Liver (tissue), 9 donors: Measurements from ENCODE around the gene MAPK8IP3. TPM values are rescaled to one million over a fixed set of nuclear protein-coding genes. Genes with fewer than 3 reads are reported as not detected.

Source experiments
- DNase-seq: peaks from one replicate; pipeline ENCODE4 v3.0.0-alpha.2; 2017; ENCODE audit warnings: low spot score
- H3K27ac ChIP-seq, 2 donors: one replicate each; pipeline ENCODE4 v1.7.0; 2013; ENCODE audit warnings: inconsistent platforms in 2 of 2, low read length in 2 of 2, control low read depth in 1 of 2, low read depth in 1 of 2, mild to moderate bottlenecking in 1 of 2
- H3K27me3 ChIP-seq, 4 donors: one replicate each; pipeline versions ENCODE4 v1.6.1 to v1.7.0; 2013; ENCODE audit warnings: low read length in 3 of 4, inconsistent platforms in 1 of 4, mild to moderate bottlenecking in 1 of 4, moderate library complexity in 1 of 4; ENCODE audit not compliant: control insufficient read depth in 4 of 4, insufficient read depth in 4 of 4
- H3K36me3 ChIP-seq, 4 donors: one replicate each; pipeline versions ENCODE4 v1.6.1 to v1.7.0; 2013; ENCODE audit warnings: low read length in 3 of 4, mild to moderate bottlenecking in 3 of 4, low read depth in 1 of 4, moderate library complexity in 1 of 4; ENCODE audit not compliant: control insufficient read depth in 4 of 4, insufficient read depth in 3 of 4
- H3K4me1 ChIP-seq, 4 donors: one replicate each; pipeline versions ENCODE4 v1.6.1 to v1.7.0; 2013; ENCODE audit warnings: low read length in 3 of 4, mild to moderate bottlenecking in 3 of 4, moderate library complexity in 1 of 4; ENCODE audit not compliant: control insufficient read depth in 4 of 4, insufficient read depth in 4 of 4
- H3K4me3 ChIP-seq, 3 donors: one replicate each; pipeline versions ENCODE4 v1.6.1 to v1.7.0; 2013; ENCODE audit warnings: low read length in 3 of 3, control low read depth in 1 of 3, low read depth in 1 of 3, mild to moderate bottlenecking in 1 of 3
- H3K9ac ChIP-seq, 2 donors: one replicate each; pipeline ENCODE4 v1.7.0; 2013; ENCODE audit warnings: low read length in 2 of 2, mild to moderate bottlenecking in 2 of 2, moderate library complexity in 2 of 2, control low read depth in 1 of 2, low read depth in 1 of 2
- H3K9me3 ChIP-seq, 4 donors: one replicate each; pipeline versions ENCODE4 v1.6.1 to v1.7.0; 2013; ENCODE audit warnings: low read length in 3 of 4; ENCODE audit not compliant: control insufficient read depth in 4 of 4
- ATF3 ChIP-seq: IDR thresholded peaks from 2 replicates; pipeline ENCODE4 v1.6.1; 2016; ENCODE audit warnings: antibody characterized with exemption
- CTCF ChIP-seq: fragments of 150-350 bp; IDR thresholded peaks from 2 replicates; pipeline ENCODE4 v1.5.1; 2017; ENCODE audit warnings: improper control_type of control experiment, low read depth, low read length; ENCODE audit not compliant: missing input control
- EGR1 ChIP-seq, 2 donors: IDR thresholded peaks; 2 replicates each; pipeline ENCODE4 v1.6.1; 2016 to 2018; ENCODE audit warnings: antibody characterized with exemption in 2 of 2, low read depth in 2 of 2
- FOXA1 ChIP-seq: IDR thresholded peaks from 2 replicates; pipeline ENCODE4 v1.6.1; 2016; ENCODE audit warnings: antibody characterized with exemption
- GABPA ChIP-seq, 2 donors: IDR thresholded peaks in 1 of 2; conservative IDR thresholded peaks in 1 of 2; 2 replicates each; pipeline ENCODE4 v1.6.1; 2016; ENCODE audit warnings: antibody characterized with exemption in 2 of 2, mild to moderate bottlenecking in 1 of 2, moderate library complexity in 1 of 2
- HNF4A ChIP-seq, 2 donors: conservative IDR thresholded peaks; 2 replicates each; pipeline ENCODE4 v1.6.1; 2016; ENCODE audit warnings: antibody characterized with exemption in 2 of 2, mild to moderate bottlenecking in 2 of 2
- HNF4G ChIP-seq: IDR thresholded peaks from 2 replicates; pipeline ENCODE4 v1.6.1; 2016; ENCODE audit warnings: antibody characterized with exemption
- MAX ChIP-seq: IDR thresholded peaks from 2 replicates; pipeline ENCODE4 v1.6.1; 2016; ENCODE audit warnings: antibody characterized with exemption
- RAD21 ChIP-seq, 2 donors: IDR thresholded peaks; 2 replicates each; pipeline ENCODE4 v1.6.1; 2016; ENCODE audit warnings: antibody characterized with exemption in 2 of 2, mild to moderate bottlenecking in 2 of 2
- REST ChIP-seq: IDR thresholded peaks from 2 replicates; pipeline ENCODE4 v1.6.1; 2016; ENCODE audit warnings: antibody characterized with exemption, mild to moderate bottlenecking
- RXRA ChIP-seq, 2 donors: IDR thresholded peaks; 2 replicates each; pipeline ENCODE4 v1.6.1; 2017 to 2018; ENCODE audit warnings: antibody characterized with exemption in 2 of 2, mild to moderate bottlenecking in 1 of 2
- SP1 ChIP-seq: IDR thresholded peaks from 2 replicates; pipeline ENCODE4 v1.6.1; 2018; ENCODE audit warnings: antibody characterized with exemption, mild to moderate bottlenecking
- TAF1 ChIP-seq: conservative IDR thresholded peaks from 2 replicates; pipeline ENCODE4 v1.6.1; 2016; ENCODE audit warnings: antibody characterized with exemption, mild to moderate bottlenecking
- YY1 ChIP-seq: IDR thresholded peaks from 2 replicates; pipeline ENCODE4 v1.6.1; 2016; ENCODE audit warnings: antibody characterized with exemption, mild to moderate bottlenecking
- ZBTB33 ChIP-seq: IDR thresholded peaks from 2 replicates; pipeline ENCODE4 v1.6.1; 2016; ENCODE audit warnings: antibody characterized with exemption
- WGBS: extraction: QIAGEN DNeasy Blood & Tissue Kit; methylation state at CpG from one replicate; pipeline ENCODE4 v1.1.7; 2013; 5-methylcytosine and 5-hydroxymethylcytosine counted together
- polyA plus RNA-seq, 2 donors: library from polyadenylated mRNA; stranded (reverse) in 1 of 2; unstranded in 1 of 2; fragments of 200-250 nt in 1 of 2; fragments of >200 nt in 1 of 2; fragmentation: Nextera tagmentation in 1 of 2; extraction: Ambion mirVana in 1 of 2; gene quantifications; one replicate each; pipeline versions ENCODE4 v1.2.1 to v1.2.3, GENCODE V29; 2013 to 2015
- total RNA-seq, 2 donors: library from RNA; depleted of rRNA; stranded (reverse); fragments of >200 nt; gene quantifications; one replicate each; pipeline ENCODE4 v1.2.3, GENCODE V29; 2014
- donor health status: healthy.
- donor health status: healthy.
- donor health status: healthy.
- donor health status: healthy.
- donor health status: healthy.

Gene MAPK8IP3
- total and polyA plus RNA-seq, 4 donors = 4.1 to 43.0 (median 9.3) TPM

GRCh38 chr16:1775006-1775845 lies 69.2 kb downstream of the MAPK8IP3 start:
- Histone ChIP-seq H3K4me3 (no peak overlapping the region), H3K9me3 (no peaks in the 10 kb centered on the region), H3K27ac (no peak overlapping the region), H3K9ac (no peak overlapping the region), H3K4me1 (peaks cover 13 to 58% (median 38%) of the 10 kb centered on the region in 4 donors), H3K36me3 (peaks cover 0 to 18% (median 10%) of the 10 kb centered on the region in 4 donors), H3K27me3 (no peaks in the 10 kb centered on the region)
- DNase-seq = no peak
- 93% methylated on average over 30 of the region's 30 CpGs for WGBS
- TF ChIP-seq RXRA (IDR thresholded peaks at IDR 0.05) (no peak), HNF4A (conservative IDR thresholded peaks at IDR 0.05) (no peak), CTCF (no peak), FOXA1 (no peak), REST (no peak), YY1 (no peak), EGR1 (IDR thresholded peaks at IDR 0.05; ENCODE audit: low read depth in 2 of 2) (no peak), RAD21 (IDR thresholded peaks at IDR 0.05) (no peak), TAF1 (no peak), ATF3 (no peak), GABPA (IDR thresholded peaks at IDR 0.05 in 1 of 2, conservative IDR thresholded peaks at IDR 0.05 in 1 of 2) (no peak), MAX (no peak)

- Histone ChIP-seq H3K27ac (no peak overlapping the region), H3K36me3 (peaks cover 0 to 18% (median 10%) of the 10 kb centered on the region in 4 donors), H3K9me3 (no peaks in the 10 kb centered on the region), H3K9ac (no peak overlapping the region), H3K4me3 (no peak overlapping the region), H3K27me3 (no peaks in the 10 kb centered on the region), H3K4me1 (peaks cover 17 to 61% (median 42%) of the 10 kb centered on the region in 4 donors)
- WGBS = 82% methylated on average over 28 of the region's 28 CpGs
- TF ChIP-seq SP1 (no peak), GABPA (IDR thresholded peaks at IDR 0.05 in 1 of 2, conservative IDR thresholded peaks at IDR 0.05 in 1 of 2) (no peak), HNF4G (no peak), REST (no peak), ATF3 (no peak), FOXA1 (no peak), TAF1 (no peak), ZBTB33 (no peak), EGR1 (IDR thresholded peaks at IDR 0.05; ENCODE audit: low read depth in 2 of 2) (no peak), RXRA (IDR thresholded peaks at IDR 0.05) (no peak)
- DNase-seq = no peak
Observed at GRCh38 chr16:1775846-1776671, 70.1 kb downstream of the MAPK8IP3 start.
